Measurements from ENCODE around the gene SLCO4A1.
"Not testable (repeated sequence)": the region's sequence is repeated elsewhere in the genome, so short reads cannot be mapped to it uniquely, and the experiment has no call there.

Gene SLCO4A1

DNA sequence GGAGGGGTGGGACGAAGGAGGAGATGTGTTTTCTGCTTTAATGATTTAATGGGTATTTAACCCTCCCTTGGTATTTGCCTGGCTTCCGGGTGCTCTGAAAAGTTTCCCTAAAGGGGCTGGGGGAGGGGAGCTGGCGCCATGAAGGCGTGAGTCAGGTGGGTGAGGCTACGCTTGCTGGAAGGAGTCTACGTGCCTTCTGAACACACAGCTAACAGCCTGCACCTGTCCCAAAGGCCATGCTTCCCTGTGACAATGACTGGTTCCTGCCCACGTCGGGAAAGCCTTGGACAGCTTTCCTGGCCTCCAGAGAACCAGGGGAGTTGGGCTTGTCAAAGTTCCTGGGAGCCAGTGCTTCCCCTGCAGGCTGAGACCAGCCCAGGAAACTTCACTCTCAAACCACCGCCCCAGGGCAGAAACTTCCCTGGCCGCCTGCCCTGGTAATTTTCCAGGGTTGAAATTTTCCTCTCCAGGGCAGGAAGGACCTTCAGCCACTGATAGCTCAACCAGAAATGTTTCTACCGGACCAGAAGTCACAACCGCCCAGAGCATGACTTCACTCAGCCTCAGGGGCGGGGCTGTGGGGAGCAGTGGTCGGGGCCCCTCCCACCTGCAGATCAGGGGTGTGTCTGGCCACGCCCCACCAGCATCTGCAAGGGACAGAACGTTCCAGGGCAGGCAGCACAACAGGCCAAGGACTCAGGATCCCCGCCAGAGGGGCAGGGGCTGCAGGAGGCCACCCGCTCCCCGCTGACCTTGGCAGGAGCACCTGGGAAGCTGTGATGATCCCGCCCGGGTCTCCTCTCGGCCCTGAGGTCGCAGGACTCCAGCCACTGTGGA, 18.6 kb upstream of the SLCO4A1 start:
- DNase-seq (ENCODE audit: low read depth in 2 of 2) = peak; percentile 66 to 67

DNA sequence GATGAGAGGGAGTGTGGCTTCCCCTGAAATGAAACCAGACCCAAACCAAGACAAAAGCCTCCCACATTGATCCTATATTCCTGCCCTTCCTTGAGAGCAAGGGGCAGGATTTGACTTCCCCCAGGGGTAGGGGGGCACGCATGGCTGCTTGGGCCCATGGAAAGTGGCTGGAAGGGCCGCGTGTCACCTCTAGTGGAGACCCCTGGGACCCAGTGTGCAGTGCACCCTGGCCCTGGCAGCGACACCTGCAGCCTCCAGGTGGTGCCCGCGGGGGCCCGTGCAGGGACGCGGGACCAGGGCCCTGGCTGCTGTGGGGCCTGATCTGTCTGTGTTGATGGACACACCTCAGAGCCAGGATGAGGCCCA, 18.0 kb upstream of the SLCO4A1 start:
- DNase-seq (ENCODE audit: low read depth in 2 of 2) = no peak

- no peak for DNase-seq (ENCODE audit: low read depth in 2 of 2)
Measured at GRCh38 chr20:62624719-62625453, 17.4 kb upstream of the SLCO4A1 start.

DNA sequence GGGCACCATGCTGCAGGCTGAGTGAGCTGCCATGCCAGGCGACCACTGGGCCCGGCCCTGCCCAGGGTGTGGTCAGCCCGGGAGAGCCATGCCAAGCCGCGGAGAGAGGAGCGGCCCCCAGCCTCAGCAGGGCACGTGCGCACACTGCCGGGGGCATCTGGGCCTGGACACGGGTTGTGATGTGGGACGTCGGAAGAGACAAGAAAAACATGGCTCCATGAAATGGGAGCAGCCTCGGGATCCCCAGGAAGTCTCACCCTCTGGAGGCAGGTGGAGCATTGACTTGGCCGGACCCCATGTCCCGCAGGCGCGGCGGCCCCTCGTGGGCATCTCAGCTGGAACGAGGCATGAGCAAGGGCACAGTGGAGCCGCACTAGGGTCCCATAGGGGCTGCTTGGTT, 16.8 kb upstream of the SLCO4A1 start:
- no peak for DNase-seq (ENCODE audit: low read depth in 2 of 2)

DNA sequence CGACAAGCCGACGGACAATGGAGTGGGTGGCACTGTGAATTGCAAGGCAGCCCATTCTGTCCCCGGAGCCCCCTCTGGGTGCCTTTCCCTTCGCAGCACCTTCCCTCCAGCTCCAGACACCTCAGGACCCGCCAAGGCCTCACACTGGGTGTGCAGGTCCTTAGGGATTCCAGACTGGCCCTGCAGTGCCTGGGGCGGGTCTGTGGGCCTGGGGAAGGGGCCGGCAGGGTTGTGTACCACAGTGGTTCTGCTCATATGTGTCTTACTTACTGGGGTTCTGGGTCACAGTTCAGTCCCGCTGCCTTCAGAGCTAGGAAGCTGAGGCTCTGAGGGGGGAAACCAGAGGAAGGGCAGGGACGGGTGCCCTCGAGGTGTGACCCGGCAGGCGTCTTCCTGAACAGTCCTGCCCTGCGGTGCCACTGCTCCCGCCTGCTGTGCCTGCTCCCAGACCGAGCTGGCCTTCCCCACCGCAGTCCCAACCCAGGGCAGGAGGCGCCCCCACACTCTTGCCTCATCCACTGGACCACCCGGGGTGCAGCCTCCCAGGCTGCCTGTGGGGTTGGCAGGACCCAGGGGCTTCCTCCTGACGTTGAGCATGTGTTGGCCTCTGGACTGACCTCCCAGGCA, 16.3 kb upstream of the SLCO4A1 start:
- no peak for DNase-seq (ENCODE audit: low read depth in 2 of 2)

DNA sequence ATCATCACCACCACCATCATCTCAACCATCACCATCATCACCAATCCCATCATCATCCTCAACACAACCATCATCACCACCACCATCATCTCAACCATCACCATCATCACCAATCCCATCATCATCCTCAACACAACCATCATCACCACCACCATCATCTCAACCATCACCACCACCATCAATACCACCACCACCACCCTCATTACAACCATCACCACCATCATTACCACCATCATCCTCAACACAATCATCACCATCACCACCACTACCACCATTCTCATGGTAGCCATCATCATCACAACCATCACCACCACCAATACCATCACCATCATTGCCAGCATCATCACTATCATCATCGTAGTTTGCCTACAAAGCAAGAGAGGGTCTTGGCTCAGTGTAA, 14.9 kb upstream of the SLCO4A1 start:
- not testable (repeated sequence) for DNase-seq (ENCODE audit: low read depth in 2 of 2)

DNA sequence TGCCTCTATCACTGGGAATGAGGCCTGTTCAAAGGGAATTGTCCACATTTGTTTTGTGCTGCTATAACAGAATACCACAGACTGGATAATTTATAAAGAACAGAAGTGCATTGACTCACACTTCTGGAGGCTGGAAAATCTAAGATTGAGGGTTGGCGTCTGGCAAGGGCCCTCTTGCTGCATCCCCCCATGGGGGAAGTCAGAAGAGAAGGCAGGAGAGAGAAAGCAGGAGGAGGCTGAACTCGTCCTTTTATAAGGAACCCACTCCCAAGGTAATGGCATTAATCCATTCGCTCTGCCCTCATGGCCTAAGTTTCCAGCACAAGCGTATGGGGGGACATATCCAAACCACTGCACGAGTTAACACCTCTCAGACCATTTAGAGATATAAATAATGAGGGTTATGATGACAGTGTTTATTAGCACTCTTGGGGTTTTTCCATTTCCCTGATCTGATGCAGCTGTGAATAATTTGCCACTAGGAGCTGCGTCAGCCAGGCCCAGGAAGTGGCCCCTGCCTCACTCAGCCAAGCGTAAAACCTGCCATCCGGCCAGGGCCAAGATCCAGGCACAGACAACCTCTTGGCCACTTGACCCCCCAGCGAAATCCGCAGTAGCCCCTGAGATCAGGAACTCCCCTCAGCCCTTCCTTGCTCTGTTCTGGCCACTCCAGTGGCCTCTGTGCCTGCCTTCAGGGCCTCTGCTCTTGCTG, 14.2 kb upstream of the SLCO4A1 start:
- no peak for DNase-seq (ENCODE audit: low read depth in 2 of 2)

DNA sequence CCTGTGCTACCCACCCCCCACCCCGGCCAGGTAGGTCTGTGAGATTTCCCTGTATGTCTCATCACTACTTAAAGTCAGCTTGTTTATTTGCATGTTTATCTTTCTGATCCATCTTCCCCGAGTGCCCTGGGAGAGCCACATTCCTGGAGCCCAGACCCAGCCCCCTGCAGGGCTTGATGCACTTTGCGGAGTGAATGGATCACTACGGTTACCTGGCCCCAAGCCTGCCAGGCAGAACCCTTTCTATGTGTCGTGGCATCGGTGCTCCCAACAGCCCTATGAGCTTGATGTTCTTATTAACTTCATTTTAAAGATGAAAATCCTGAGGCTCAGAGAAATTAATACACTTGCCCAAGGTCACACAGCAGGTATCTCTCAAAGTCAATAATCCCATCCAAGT, 13.6 kb upstream of the SLCO4A1 start:
- no peak for DNase-seq (ENCODE audit: low read depth in 2 of 2)

DNA sequence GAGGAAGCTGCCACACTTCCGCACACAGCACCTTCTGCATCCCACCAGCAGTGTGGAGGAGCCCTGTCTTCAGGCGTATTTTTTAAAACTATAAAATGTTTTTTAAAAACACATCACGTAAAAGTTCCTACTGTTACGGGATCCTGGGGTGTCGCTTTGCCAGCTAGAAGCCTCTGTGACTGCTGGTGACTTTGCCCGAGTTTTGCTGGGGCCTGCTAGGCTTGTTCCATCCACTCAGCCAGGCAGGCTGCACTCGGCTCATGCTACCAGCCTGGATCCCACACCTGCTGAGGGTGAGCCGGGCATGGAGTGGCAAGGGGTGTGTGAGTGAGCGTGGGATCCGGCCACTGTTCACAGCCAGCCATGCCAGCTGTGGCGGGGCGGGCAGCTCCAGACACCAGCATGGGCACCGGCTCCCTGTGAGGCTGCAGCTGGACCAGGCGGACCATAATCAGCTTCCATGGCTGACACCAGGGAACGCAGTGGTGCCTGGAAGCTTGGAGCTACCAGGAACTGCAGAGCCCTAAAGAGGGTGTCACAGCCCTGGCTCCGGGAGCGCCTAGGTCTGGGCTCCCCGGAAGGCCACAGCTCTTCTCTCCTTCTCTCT, 12.3 kb upstream of the SLCO4A1 start:
- DNase-seq (ENCODE audit: low read depth in 2 of 2) = no peak

DNA sequence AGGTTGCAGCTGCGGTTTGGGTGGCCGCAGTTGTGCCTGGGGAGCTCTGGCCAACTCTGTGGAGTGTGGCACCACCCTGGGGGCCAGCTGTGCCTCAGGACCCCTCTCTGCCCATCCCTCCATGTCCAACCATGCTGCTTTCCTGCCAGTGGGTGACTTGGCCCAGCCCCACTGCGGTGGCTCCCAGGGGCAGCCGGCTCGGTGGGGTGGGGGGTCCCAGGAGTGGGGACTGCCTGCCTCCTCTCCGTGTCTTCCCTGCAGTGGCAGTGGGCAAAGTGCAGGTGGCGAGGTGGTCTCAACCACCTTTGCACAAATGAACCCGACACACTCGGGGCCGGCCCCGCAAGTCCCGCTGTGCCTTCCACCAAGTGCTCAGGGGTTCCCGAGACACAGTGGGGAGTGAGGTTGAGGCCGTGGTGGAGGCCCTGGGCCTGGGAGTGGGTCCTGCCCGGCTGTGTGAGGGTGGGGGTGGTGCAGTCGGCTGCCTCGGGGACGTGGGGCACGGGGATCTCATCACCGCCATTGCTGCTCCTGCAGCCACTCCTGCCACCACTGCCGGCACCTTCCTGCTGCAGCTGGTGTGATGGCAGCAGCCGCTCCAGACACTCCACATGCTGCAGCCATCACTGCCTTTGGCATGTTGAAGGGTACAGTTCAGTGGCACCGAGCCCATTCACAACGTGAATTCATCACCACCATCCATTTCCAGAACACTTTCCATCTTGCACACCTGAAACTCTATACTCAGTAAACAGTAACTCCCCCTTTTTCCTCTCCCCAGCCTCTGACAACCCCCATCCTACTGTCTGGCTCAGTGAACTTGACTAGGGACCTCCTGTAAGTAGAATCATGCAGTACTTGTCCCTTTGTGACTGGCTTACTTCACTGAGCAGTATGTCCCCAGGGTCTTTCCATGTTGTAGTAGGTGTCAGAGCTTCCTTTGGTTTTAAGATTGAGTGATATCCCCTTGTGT, 10.7 kb upstream of the SLCO4A1 start:
- DNase-seq (ENCODE audit: low read depth in 2 of 2) = no peak

GRCh38 chr20:62632575-62633090, 9.7 kb upstream of the SLCO4A1 start:
- no peak for DNase-seq (ENCODE audit: low read depth in 2 of 2)

- DNase-seq (ENCODE audit: low read depth in 2 of 2) = no peak
Measured at GRCh38 chr20:62633598-62634329, 8.5 kb upstream of the SLCO4A1 start.

DNA sequence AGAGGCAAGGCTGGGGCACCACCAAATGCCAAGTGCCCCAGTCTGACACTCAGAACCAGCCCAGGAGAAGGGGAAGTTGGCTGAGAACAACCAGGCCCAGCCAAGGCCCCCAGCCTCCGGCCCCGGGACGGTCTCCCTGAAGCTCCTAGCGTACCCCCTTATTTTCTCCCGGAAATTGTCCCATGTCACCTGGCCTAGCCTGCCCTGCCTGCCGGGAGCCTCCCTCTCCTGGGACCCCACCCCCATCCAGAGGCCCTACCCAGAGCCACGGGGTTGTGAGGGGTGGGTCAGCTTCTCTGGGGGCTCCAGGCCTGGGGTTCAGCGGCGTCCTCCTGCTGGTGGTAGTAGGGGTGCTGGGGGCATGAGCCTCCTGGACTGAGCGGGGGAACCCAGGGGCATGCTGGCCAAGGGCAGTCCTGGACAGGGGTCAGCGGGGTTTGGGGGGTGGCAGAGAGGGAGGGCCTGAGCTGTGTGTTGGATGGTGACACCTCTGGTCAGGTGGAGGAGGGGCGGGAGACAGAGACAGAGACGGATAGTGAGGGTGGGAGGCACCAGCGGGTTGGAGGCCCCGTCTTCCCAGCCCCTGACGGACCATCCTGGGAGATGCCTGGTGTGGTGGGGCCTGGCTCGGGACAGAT, 7.9 kb upstream of the SLCO4A1 start:
- DNase-seq (ENCODE audit: low read depth in 2 of 2) = no peak

- no peak for DNase-seq (ENCODE audit: low read depth in 2 of 2)
Measured at GRCh38 chr20:62635232-62635631, 7.1 kb upstream of the SLCO4A1 start.

DNA sequence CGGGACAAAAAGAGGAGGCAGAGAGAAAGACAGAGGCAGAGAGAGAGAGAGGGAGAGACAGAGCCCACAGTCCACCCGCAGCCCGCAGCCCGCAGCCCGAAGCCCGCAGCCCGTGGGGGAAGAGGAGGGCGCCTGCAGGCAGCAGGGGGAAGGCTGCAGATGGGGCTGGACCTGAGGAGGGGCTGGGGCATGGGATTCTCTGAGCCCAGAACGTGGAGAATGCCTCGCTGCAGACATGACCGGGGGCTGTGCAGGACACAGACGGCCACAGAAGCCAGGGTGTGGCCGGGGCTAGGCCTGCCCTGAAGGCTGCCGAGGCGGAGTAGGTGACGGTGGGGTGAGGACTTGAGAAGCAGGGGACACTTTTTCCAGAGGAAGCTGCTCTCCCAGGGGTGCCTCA, 6.5 kb upstream of the SLCO4A1 start:
- no peak for DNase-seq (ENCODE audit: low read depth in 2 of 2)

- DNase-seq (ENCODE audit: low read depth in 2 of 2) = no peak
Measured at GRCh38 chr20:62636446-62636845, 5.9 kb upstream of the SLCO4A1 start.

- no peak for DNase-seq (ENCODE audit: low read depth in 2 of 2)
Measured at GRCh38 chr20:62637110-62637509, 5.2 kb upstream of the SLCO4A1 start.

- DNase-seq (ENCODE audit: low read depth in 2 of 2) = no peak
Measured at GRCh38 chr20:62637521-62638054, 4.7 kb upstream of the SLCO4A1 start.

GRCh38 chr20:62638055-62638570, 4.2 kb upstream of the SLCO4A1 start:
- no peak for DNase-seq (ENCODE audit: low read depth in 2 of 2)
